Measurements from ENCODE around the gene DIMT1. TPM values are rescaled to one million over a fixed set of nuclear protein-coding genes. Genes with fewer than 3 reads are reported as not detected.

Gene DIMT1
- total RNA-seq, 1 donor from 2014 or later: 19.5 TPM

GRCh38 chr5:62385131-62385530 lies 18.6 kb downstream of the DIMT1 start:
- H3K27me3 Mint-ChIP-seq (ENCODE audit: unreplicated experiment): no peaks in the 10 kb centered on the region
- no peak for TF ChIP-seq CTCF (IDR thresholded peaks at IDR 0.05)
- H3K4me1 Mint-ChIP-seq (ENCODE audit: unreplicated experiment): no peaks in the 10 kb centered on the region
- no peak overlapping the region for H3K27ac Mint-ChIP-seq (ENCODE audit: unreplicated experiment)
- no peaks in the 10 kb centered on the region for H3K9me3 Mint-ChIP-seq (ENCODE audit: unreplicated experiment)
- H3K4me3 Mint-ChIP-seq (ENCODE audit: unreplicated experiment): no peak overlapping the region
- H3K36me3 Mint-ChIP-seq (ENCODE audit: unreplicated experiment): peaks cover 33% of the 10 kb centered on the region
- no peak for DNase-seq (ENCODE audit: extremely low spot score, unreplicated experiment)

GRCh38 chr5:62376064-62376463 lies 27.6 kb downstream of the DIMT1 start:
- Mint-ChIP-seq H3K4me1 (ENCODE audit: unreplicated experiment) (no peaks in the 10 kb centered on the region), H3K27me3 (ENCODE audit: unreplicated experiment) (no peaks in the 10 kb centered on the region), H3K27ac (ENCODE audit: unreplicated experiment) (no peak overlapping the region), H3K9me3 (ENCODE audit: unreplicated experiment) (no peaks in the 10 kb centered on the region), H3K4me3 (ENCODE audit: unreplicated experiment) (no peak overlapping the region), H3K36me3 (ENCODE audit: unreplicated experiment) (peaks cover 34% of the 10 kb centered on the region)
- no peak for DNase-seq (ENCODE audit: extremely low spot score, unreplicated experiment)
- TF ChIP-seq CTCF (IDR thresholded peaks at IDR 0.05): no peak

- Mint-ChIP-seq H3K4me3 (ENCODE audit: unreplicated experiment) (no peak overlapping the region), H3K27me3 (ENCODE audit: unreplicated experiment) (no peaks in the 10 kb centered on the region), H3K4me1 (ENCODE audit: unreplicated experiment) (no peaks in the 10 kb centered on the region), H3K36me3 (ENCODE audit: unreplicated experiment) (peaks cover 32% of the 10 kb centered on the region), H3K9me3 (ENCODE audit: unreplicated experiment) (no peaks in the 10 kb centered on the region), H3K27ac (ENCODE audit: unreplicated experiment) (no peak overlapping the region)
- no peak for DNase-seq (ENCODE audit: extremely low spot score, unreplicated experiment)
- no peak for TF ChIP-seq CTCF (IDR thresholded peaks at IDR 0.05)
These were observed 28.1 kb downstream of the DIMT1 start for GRCh38 chr5:62375627-62376026.

- H3K27me3 Mint-ChIP-seq (ENCODE audit: unreplicated experiment): no peaks in the 10 kb centered on the region
- no peak overlapping the region for H3K4me3 Mint-ChIP-seq (ENCODE audit: unreplicated experiment)
- DNase-seq (ENCODE audit: extremely low spot score, unreplicated experiment): no peak
- no peak for TF ChIP-seq CTCF (IDR thresholded peaks at IDR 0.05)
- H3K36me3 Mint-ChIP-seq (ENCODE audit: unreplicated experiment): peaks cover 29% of the 10 kb centered on the region
- H3K27ac Mint-ChIP-seq (ENCODE audit: unreplicated experiment): no peak overlapping the region
- no peaks in the 10 kb centered on the region for H3K9me3 Mint-ChIP-seq (ENCODE audit: unreplicated experiment)
- no peaks in the 10 kb centered on the region for H3K4me1 Mint-ChIP-seq (ENCODE audit: unreplicated experiment)
These were observed 29.6 kb downstream of the DIMT1 start for GRCh38 chr5:62374090-62374489.

- no peaks in the 10 kb centered on the region for H3K9me3 Mint-ChIP-seq (ENCODE audit: unreplicated experiment)
- H3K4me1 Mint-ChIP-seq (ENCODE audit: unreplicated experiment): no peaks in the 10 kb centered on the region
- no peak for TF ChIP-seq CTCF (IDR thresholded peaks at IDR 0.05)
- peaks cover 28% of the 10 kb centered on the region for H3K36me3 Mint-ChIP-seq (ENCODE audit: unreplicated experiment)
- H3K4me3 Mint-ChIP-seq (ENCODE audit: unreplicated experiment): no peak overlapping the region
- H3K27me3 Mint-ChIP-seq (ENCODE audit: unreplicated experiment): no peaks in the 10 kb centered on the region
- no peak for DNase-seq (ENCODE audit: extremely low spot score, unreplicated experiment)
- H3K27ac Mint-ChIP-seq (ENCODE audit: unreplicated experiment): no peak overlapping the region
These were observed 30.3 kb downstream of the DIMT1 start for GRCh38 chr5:62373382-62373781.
